Endodermal cell (in vitro differentiated cells): ENCODE data around the gene FGF18. TPM values are rescaled to one million over a fixed set of nuclear protein-coding genes. Genes with fewer than 3 reads are reported as not detected.

Source experiments
- DNase-seq: peaks from one replicate; pipeline ENCODE4 v3.0.0-alpha.2; 2017
- H3K27ac ChIP-seq: 2 replicates; pipeline ENCODE4 v1.5.1; 2013; ENCODE audit warnings: mild to moderate bottlenecking, low read depth, low read length, moderate library complexity
- H3K27me3 ChIP-seq: 2 replicates; pipeline ENCODE4 v1.6.1; 2013; ENCODE audit warnings: mild to moderate bottlenecking, low read length, moderate library complexity; ENCODE audit not compliant: insufficient read depth, control insufficient read depth, poor library complexity, severe bottlenecking
- H3K36me3 ChIP-seq: 2 replicates; pipeline ENCODE4 v1.7.0; 2013; ENCODE audit warnings: mild to moderate bottlenecking, low read length, moderate library complexity; ENCODE audit not compliant: control insufficient read depth, insufficient read depth
- H3K4me1 ChIP-seq: one replicate; pipeline ENCODE4 v1.7.0; 2013; ENCODE audit warnings: low read length; ENCODE audit not compliant: control insufficient read depth, insufficient read depth
- H3K4me3 ChIP-seq: 2 replicates; pipeline ENCODE4 v1.5.1; 2013; ENCODE audit warnings: mild to moderate bottlenecking, low read length, moderate library complexity
- H3K9ac ChIP-seq: 2 replicates; pipeline ENCODE4 v1.6.1; 2013; ENCODE audit warnings: mild to moderate bottlenecking, low read length, moderate library complexity; ENCODE audit not compliant: poor library complexity, severe bottlenecking; ENCODE audit errors: extremely low read depth
- H3K9me3 ChIP-seq: 2 replicates; pipeline ENCODE4 v1.6.1; 2013; ENCODE audit warnings: mild to moderate bottlenecking, low read length, moderate library complexity; ENCODE audit not compliant: control insufficient read depth
- H3K27ac Mint-ChIP-seq: 2 replicates; pipeline ENCODE4 v1.8.0; 2020; ENCODE audit warnings: mixed read lengths
- H3K27me3 Mint-ChIP-seq: 2 replicates; pipeline ENCODE4 v1.8.0; 2021; ENCODE audit warnings: mild to moderate bottlenecking, mixed read lengths; ENCODE audit not compliant: insufficient read depth
- H3K36me3 Mint-ChIP-seq: 2 replicates; pipeline ENCODE4 v1.8.0; 2020; ENCODE audit warnings: low read depth, mixed read lengths
- H3K4me1 Mint-ChIP-seq: 2 replicates; pipeline ENCODE4 v1.8.0; 2020; ENCODE audit warnings: mixed read lengths
- H3K4me3 Mint-ChIP-seq: 2 replicates; pipeline ENCODE4 v1.8.0; 2020; ENCODE audit warnings: mild to moderate bottlenecking, moderate library complexity, mixed read lengths
- H3K9me3 Mint-ChIP-seq: 2 replicates; pipeline ENCODE4 v1.8.0; 2020; ENCODE audit warnings: mild to moderate bottlenecking, mixed read lengths
- WGBS, 2 experiments: methylation state at CpG; one replicate each; pipeline versions ENCODE4 v1.1.5 to v1.1.7; 2013; ENCODE audit warnings: missing lambda C conversion rate in 2 of 2, mixed read lengths in 1 of 2; ENCODE audit not compliant: insufficient coverage in 1 of 2, insufficient read length in 1 of 2; 5-methylcytosine and 5-hydroxymethylcytosine counted together
- total RNA-seq, 2 donors: library from RNA; stranded (reverse); fragmentation: NEBNext Ultra II Directional in 1 of 2; extraction: Animal tissue kit (Norgen Biotek cat#: 25700) in 1 of 2; gene quantifications; 2 replicates in 1 of 2; 3 replicates in 1 of 2; pipeline ENCODE4 v1.2.1, GENCODE V29; 2021
- TF ChIP-seq, protein P1 (sequence below): fragments of 200-600 bp; sonication (generic); conservative IDR thresholded peaks from 2 replicates; pipeline ENCODE4 v1.5.0; 2021; ENCODE audit warnings: antibody characterized with exemption, mild to moderate bottlenecking

The FGF18 gene
- total RNA-seq, 2 donors from 2014 or later: 0.44 to 0.57 TPM

DNA sequence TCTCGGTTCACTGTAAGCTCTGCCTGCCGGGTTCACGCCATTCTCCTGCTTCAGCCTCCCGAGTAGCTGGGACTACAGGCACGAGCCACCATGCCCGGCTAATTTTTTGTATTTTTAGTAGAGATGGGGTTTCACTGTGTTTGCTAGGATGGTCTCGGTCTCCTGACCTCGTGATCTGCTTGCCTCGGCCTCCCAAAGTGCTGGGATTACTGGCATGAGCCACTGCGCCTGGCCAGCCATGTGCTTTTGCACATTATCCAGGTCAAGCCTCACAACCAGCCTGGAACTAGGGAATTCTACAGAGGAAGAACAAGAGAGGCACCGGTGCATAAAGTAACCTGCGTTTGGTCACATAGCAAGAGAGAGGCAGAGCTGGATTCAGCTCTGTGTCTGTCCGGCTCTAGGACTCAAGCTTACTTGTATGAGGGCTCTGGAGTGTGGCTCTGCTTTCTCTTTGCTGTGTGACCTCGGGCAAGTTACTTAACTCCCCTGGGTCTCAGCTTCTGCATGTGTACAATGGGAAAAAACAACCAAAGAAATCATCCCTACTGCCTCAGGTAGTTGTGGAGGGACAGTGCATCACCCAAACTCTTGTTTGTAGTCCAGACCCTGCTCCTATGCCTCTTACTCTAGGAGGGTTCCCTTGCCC lies 6.3 kb downstream of the FGF18 start:
- H3K4me1 ChIP-seq: no peaks in the 10 kb centered on the region
- WGBS, 2 experiments: 91 to 99% methylated on average over 7 to 14 of the region's 14 CpGs
- Mint-ChIP-seq H3K36me3 (no peaks in the 10 kb centered on the region), H3K4me1 (peaks cover 8% of the 10 kb centered on the region), H3K27me3 (peaks cover 25% of the 10 kb centered on the region), H3K9me3 (no peaks in the 10 kb centered on the region), H3K4me3 (no peak overlapping the region), H3K27ac (peak overlapping the region; percentile 17)
- peak; percentile 31 for DNase-seq
- no peak overlapping the region for H3K27ac ChIP-seq
- H3K9me3 ChIP-seq: no peaks in the 10 kb centered on the region
- H3K27me3 ChIP-seq: peaks cover 20% of the 10 kb centered on the region
- no peak overlapping the region for H3K9ac ChIP-seq
- TF ChIP-seq, protein P1, sequence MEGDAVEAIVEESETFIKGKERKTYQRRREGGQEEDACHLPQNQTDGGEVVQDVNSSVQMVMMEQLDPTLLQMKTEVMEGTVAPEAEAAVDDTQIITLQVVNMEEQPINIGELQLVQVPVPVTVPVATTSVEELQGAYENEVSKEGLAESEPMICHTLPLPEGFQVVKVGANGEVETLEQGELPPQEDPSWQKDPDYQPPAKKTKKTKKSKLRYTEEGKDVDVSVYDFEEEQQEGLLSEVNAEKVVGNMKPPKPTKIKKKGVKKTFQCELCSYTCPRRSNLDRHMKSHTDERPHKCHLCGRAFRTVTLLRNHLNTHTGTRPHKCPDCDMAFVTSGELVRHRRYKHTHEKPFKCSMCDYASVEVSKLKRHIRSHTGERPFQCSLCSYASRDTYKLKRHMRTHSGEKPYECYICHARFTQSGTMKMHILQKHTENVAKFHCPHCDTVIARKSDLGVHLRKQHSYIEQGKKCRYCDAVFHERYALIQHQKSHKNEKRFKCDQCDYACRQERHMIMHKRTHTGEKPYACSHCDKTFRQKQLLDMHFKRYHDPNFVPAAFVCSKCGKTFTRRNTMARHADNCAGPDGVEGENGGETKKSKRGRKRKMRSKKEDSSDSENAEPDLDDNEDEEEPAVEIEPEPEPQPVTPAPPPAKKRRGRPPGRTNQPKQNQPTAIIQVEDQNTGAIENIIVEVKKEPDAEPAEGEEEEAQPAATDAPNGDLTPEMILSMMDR: no peak
- H3K4me3 ChIP-seq: no peak overlapping the region
- no peaks in the 10 kb centered on the region for H3K36me3 ChIP-seq

GRCh38 chr5:171426266-171426665 lies 6.8 kb downstream of the FGF18 start:
- Mint-ChIP-seq H3K4me1 (peaks cover 5% of the 10 kb centered on the region), H3K36me3 (no peaks in the 10 kb centered on the region), H3K27me3 (peaks cover 19% of the 10 kb centered on the region)

DNA sequence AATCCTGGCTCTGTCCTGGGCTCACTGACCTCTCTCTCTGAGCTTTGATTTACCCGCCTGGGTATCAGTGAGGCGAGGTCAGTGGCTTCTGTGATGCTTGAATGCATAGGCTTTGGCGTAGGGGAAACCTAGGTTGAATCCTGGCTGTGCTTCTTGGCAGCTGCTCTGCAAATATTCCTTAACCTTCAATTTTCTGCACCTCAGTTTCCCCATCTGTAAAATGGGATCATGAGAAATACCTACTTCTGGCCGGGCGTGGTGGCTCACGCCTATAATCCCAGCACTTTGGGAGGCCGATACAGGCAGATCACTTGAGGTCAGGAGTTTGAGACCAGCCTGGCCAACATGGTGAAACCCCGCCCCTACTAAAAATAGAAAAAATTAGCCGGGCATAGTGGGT lies 7.2 kb downstream of the FGF18 start:
- Mint-ChIP-seq H3K36me3 (no peaks in the 10 kb centered on the region), H3K9me3 (no peaks in the 10 kb centered on the region), H3K27ac (no peak overlapping the region), H3K27me3 (peaks cover 15% of the 10 kb centered on the region), H3K4me3 (no peak overlapping the region), H3K4me1 (peaks cover 5% of the 10 kb centered on the region)
- TF ChIP-seq, protein P1: no peak
- 92 to 98% methylated on average over 9 of the region's 9 CpGs for whole genome bisulfite sequencing, 2 experiments
- Histone ChIP-seq H3K4me1 (no peaks in the 10 kb centered on the region), H3K36me3 (no peaks in the 10 kb centered on the region), H3K9ac (no peak overlapping the region), H3K4me3 (no peak overlapping the region), H3K27ac (no peak overlapping the region), H3K9me3 (no peaks in the 10 kb centered on the region), H3K27me3 (peaks cover 10% of the 10 kb centered on the region)
- no peak for DNase-seq

More at GRCh38 chr5:171426266-171426665, 6.8 kb downstream of the FGF18 start:
- no peaks in the 10 kb centered on the region for H3K9me3 ChIP-seq
- no peaks in the 10 kb centered on the region for H3K36me3 ChIP-seq
- 94 to 96% methylated on average over 3 to 4 of the region's 4 CpGs for WGBS, 2 experiments
- no peaks in the 10 kb centered on the region for H3K4me1 ChIP-seq
- H3K27ac ChIP-seq: no peak overlapping the region
- H3K9me3 Mint-ChIP-seq: no peaks in the 10 kb centered on the region
- H3K9ac ChIP-seq: no peak overlapping the region
- no peak overlapping the region for H3K4me3 ChIP-seq
- TF ChIP-seq, protein P1: no peak
- H3K27me3 ChIP-seq: peaks cover 14% of the 10 kb centered on the region
- no peak overlapping the region for H3K4me3 Mint-ChIP-seq
- peak; percentile 32 for DNase-seq
- H3K27ac Mint-ChIP-seq: no peak overlapping the region
